Endothelial cell of hepatic sinusoid (primary cell): Measurements from ENCODE around the gene CTSW.
"Not testable (repeated sequence)": the region's sequence is repeated elsewhere in the genome, so short reads cannot be mapped to it uniquely, and the experiment has no call there.

Experiments
- in situ Hi-C: cut with HindIII; loops from 2 replicates; pipeline ENCODE4 v1.10.0; 2017; ENCODE audit warnings: low sequenced_read_pairs

CTSW gene

GRCh38 chr11:65879617-65880016, at the start of gene CTSW:
CTSW (plus strand) TSS chr11:65879837; CDS start chr11:65879855, 18 bp downstream.
- in situ Hi-C loops = no loop called here

GRCh38 chr11:65832231-65832630, 47.4 kb upstream of the CTSW start:
- in situ Hi-C loops = not testable (repeated sequence)

- in situ Hi-C loops = no loop called here
Observed at GRCh38 chr11:65833297-65834030, 46.2 kb upstream of the CTSW start, which contains the start of gene SNX32. SNX32 (plus strand) TSS chr11:65833963; CDS start chr11:65834066, 103 bp downstream.

GRCh38 chr11:65834202-65834601, 45.4 kb upstream of the CTSW start:
- in situ Hi-C loops = no loop called here

- in situ Hi-C loops = loop anchor here (5.0 kb wide), 1 partner anchor 70 kb away; no protein-coding TSS in a partner anchor
Observed at GRCh38 chr11:65842144-65842543, 37.5 kb upstream of the CTSW start.

GRCh38 chr11:65843811-65844210, 35.8 kb upstream of the CTSW start:
- in situ Hi-C loops = loop anchor here (5.0 kb wide), 1 partner anchor 72 kb away; no protein-coding TSS in a partner anchor

- in situ Hi-C loops = loop anchor here (5.0 kb wide), 1 partner anchor 72 kb away; no protein-coding TSS in a partner anchor
Observed at GRCh38 chr11:65844231-65844872, 35.3 kb upstream of the CTSW start.

- in situ Hi-C loops = no loop called here
Observed at GRCh38 chr11:65847746-65848145, 31.9 kb upstream of the CTSW start.

GRCh38 chr11:65848693-65849092, 30.9 kb upstream of the CTSW start:
- in situ Hi-C loops = not testable (repeated sequence)

- in situ Hi-C loops = no loop called here
Observed at GRCh38 chr11:65849366-65849765, 30.3 kb upstream of the CTSW start.

- in situ Hi-C loops = no loop called here
Observed at GRCh38 chr11:65849771-65850216, 29.8 kb upstream of the CTSW start.

GRCh38 chr11:65850217-65851082, 29.2 kb upstream of the CTSW start:
- in situ Hi-C loops = no loop called here

GRCh38 chr11:65851083-65851579, 28.5 kb upstream of the CTSW start:
- in situ Hi-C loops = no loop called here

- in situ Hi-C loops = no loop called here
Observed at GRCh38 chr11:65851811-65852507, 27.7 kb upstream of the CTSW start.

- in situ Hi-C loops = no loop called here
Observed at GRCh38 chr11:65852508-65853245, 27.0 kb upstream of the CTSW start.

GRCh38 chr11:65853246-65853979, 26.2 kb upstream of the CTSW start:
- in situ Hi-C loops = no loop called here

GRCh38 chr11:65854161-65854592, 25.5 kb upstream of the CTSW start:
- in situ Hi-C loops = no loop called here

- in situ Hi-C loops = no loop called here
Observed at GRCh38 chr11:65854852-65855837, 24.5 kb upstream of the CTSW start.
